ENCODE results near the gene KCNN3.

The KCNN3 gene

GRCh38 chr1:154813846-154814505 is 56.1 kb downstream of the KCNN3 start:
- DNase-seq: no peak

DNA sequence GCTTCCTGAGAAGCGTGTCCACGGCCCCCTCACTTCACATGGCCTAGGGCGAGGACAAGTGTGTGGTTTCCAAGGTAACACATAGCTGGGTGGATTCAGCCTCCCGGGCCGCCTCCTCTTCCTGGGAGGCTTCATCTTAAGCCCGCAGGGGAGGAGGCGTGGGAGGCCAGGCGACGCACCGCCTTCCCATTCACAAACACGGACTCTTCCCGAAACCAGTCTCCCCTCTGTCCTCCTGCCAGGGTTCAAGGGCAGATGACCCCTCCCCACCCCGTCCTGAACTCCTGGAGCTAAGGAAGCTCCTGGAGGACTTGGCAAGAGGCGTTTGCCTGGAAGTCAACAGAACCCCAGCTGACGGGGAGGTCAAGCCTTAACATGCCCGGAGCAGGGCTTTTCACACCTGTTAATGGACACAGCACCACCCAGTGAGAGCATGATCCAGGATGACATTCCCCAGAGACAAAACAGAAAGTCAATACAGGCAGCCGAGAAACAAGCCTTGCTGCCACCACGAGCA is 56.7 kb downstream of the KCNN3 start:
- DNase-seq: no peak

- no peak for DNase-seq
Observed at GRCh38 chr1:154812877-154813276, 57.2 kb downstream of the KCNN3 start.

DNA sequence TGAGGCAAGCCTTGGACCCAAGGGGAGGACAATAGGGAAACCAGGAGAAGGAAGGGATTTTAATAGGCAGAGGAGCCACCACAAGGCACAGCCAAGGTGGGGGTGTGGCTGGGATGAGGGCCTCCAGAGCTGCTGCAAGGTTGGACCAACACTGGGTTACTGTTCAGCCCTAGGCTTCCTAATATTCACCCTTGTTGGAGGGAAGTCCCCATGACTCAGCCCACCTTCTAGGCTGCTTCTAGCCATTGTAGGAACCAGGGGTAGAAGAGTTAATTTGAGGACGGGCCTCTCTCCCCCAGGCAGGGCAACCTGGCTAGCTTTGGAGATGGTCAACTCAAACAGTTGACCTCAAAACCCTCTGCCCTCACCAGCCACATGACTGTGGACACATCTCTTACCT is 59.5 kb downstream of the KCNN3 start:
- no peak for DNase-seq

DNA sequence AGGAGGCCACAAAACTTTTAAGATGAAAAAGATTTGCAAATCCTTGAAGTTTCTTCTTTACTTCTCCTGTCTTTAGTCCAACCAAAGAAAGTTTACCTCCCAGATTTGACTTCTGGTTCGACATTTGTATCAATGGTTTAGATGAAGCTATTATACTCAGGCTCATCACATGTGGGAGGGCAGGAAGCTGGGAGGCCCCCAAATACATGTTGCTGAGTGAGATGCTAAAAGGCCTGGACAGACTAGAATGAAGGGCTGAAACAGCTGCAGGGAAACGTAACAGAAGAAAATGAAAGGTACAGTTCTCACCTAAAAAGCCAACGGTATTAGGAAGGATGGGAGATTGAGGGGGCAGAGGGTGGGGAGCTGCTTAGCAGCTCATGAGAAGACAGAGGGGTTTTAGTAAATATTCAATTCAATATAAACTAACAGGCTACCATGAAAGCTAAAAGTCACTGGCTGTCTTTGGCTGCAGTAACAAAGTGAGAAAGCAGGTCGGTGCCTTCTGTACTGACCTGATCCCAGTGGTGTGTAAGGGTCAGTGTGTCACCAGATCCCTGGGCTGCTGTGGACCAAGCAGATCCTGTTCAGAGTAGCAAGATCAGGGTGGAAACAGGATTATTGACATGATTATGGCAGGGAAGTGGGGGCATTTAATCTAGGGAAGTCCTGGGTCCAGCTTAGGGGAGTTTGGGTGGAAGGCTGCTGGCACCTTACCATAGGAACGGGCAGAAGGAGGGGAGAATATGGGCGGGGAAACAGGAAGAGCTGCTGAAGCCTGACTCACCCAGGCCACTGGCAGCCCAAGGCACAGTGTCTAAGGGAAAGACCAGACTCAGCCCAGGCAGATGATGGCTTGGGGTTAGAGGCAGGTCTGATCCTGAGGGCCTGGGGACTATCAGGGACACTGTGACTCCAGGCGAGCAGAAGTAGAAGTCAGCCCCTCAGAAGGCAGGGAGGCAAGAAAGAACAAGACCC is 60.4 kb downstream of the KCNN3 start:
- DNase-seq: no peak

DNA sequence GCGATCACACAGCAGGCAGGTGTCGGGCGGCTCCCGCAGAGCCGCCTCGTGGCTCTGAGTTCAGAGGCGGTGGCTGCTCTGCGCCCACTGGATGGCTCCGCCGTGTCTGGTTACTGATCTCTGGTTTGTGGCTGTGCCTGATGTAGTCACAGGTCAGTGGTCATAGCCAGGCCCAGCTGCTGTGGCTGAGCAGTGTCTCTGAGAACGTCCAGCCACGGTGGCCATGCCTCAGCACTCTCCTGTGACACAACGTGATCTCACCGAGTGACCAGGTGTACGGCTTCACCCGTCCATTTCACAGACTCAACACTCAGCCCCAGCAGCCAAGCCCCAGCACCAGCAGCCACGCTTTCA is 61.2 kb downstream of the KCNN3 start:
- no peak for DNase-seq

GRCh38 chr1:154808261-154808908 is 61.7 kb downstream of the KCNN3 start:
- no peak for DNase-seq

DNA sequence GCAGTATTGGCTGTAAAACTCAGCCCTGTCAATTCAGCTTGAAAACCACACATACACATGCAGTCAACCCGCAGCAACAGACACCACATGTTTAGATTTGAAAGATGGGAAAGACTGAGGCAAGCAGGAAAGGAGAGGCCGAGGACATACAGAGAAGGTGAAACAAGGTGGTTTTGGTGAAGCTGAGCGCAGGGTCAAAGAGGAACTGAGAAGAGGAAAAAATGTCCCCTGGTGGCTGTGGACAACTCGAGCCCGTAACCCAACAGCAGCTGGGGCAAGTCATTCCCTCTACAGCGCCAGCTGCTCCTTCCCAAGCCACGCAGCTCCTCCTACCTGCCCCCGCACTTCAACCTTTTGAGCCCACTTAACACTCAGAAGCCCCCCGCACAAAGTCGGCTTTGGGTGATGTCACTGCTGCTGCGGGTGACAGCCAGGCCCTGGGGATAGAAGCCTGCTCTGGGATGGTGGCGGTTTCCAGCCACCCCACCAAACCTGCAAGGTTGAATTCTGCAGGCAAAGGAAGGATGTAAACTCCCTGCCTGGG is 63.0 kb downstream of the KCNN3 start:
- no peak for DNase-seq

DNA sequence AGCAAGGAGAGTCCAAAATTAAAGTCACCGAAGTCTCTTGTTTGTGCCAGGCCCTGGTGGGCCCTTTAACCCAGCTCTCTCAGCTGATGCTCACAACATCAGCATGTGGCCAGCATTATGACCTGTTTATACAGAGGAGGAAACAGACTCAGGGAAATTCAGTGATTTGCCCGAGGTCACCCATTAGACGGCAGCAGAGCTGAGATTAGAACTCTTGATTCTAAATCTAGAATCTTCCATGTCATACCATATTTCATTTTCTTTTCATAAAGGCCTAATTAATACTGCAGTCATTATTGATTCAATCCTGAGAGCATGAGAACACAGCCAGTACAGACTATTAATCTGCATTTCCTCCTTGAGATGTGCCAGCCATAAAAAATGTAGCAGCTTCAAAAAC is 63.7 kb downstream of the KCNN3 start:
- no peak for DNase-seq

- peak; percentile 68 for DNase-seq
Observed at GRCh38 chr1:154802982-154803920, 66.8 kb downstream of the KCNN3 start.

- DNase-seq: no peak
Observed at GRCh38 chr1:154802336-154802969, 67.6 kb downstream of the KCNN3 start.

DNA sequence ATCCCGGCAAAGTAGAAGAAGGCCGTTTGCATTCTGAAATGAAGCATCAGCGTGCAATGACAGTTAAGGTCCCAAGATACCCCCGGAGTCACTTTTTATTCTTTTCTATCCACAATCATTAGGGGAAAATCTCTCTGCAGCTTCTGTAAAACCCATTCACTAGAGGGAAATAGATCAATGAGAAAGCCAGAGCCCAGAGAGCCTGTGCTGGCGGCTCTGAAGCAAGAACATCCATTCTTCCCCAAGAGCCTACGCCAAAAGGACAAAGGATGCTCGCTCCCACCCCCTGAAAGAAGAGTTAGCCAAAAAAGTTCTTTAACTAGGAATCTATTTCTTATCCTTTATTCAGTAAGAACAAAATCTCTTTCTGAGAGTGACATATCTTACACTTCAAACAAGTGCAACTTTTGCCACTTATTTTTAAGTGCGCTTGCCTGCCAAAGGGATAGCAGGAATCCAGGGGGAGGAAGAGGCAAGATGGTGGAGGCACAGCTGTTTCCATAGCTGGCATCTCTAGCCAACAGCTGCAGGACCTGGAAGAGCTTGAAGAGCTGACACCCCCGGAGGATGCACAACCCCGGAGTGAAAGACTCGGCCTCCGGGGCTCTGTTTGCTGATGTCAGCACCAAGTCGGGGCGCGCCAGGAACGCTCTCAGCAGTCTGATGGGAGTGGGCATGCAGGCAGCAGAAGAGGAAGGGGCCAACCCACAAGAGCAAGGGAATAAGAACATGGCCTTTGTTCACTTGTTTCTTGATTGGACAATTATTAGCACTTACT is 68.7 kb downstream of the KCNN3 start:
- DNase-seq: peak; percentile 71

DNA sequence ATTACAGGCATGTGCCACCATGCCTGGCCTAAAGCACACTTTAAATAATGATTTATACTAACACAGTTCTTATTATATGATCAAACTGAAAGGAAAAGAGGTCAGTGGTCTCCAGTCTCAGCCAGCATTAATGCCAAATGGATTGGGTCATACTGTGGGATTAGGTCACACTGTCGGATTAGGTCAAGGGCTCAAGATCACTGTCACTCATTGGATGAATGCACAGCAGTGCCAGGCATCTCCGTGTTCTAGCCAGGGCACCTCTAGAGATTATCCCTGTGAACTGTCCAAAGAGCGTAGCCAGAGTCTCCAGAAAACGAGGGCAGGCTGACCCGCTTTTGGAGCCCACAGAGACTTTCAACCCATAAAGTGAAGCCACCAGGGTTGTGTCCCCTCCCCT is 70.9 kb downstream of the KCNN3 start:
- no peak for DNase-seq

DNA sequence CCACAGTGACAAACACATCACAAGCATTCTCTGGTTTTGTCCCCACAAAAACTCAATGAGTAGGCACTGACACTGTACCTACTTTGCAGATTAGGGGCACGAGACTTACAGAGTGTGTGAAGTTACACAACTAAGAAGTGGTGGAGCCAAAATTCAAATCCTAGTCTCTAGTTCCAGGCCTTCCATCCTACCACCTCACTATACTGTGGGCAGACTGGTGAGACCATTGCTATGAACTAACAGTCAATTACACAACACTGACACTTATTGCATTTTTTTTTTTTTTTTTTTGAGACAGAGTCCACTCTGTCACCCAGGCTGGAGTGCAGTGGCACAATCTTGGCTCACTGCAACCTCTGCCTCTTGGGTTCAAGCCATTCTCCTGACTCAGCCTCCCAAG is 71.4 kb downstream of the KCNN3 start:
- DNase-seq: no peak

DNA sequence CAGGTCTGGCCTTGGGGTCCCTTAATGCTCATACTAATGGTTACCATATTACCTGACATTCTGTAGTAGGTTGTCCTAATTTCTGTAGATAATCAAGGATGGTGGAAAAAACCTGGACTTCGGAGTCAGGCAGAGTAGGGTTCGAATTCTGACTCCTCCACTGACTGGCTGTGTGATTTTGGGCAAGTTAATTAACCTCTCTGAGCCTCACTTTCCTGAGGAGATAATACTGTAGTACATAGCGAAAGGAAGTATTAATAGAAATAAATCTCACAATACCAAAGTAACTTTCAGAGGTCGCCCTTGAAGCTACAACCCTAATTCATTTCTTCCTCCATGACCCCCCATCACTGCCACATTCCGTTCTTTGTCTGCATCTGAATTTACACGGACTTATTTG is 72.9 kb downstream of the KCNN3 start:
- DNase-seq: no peak

DNA sequence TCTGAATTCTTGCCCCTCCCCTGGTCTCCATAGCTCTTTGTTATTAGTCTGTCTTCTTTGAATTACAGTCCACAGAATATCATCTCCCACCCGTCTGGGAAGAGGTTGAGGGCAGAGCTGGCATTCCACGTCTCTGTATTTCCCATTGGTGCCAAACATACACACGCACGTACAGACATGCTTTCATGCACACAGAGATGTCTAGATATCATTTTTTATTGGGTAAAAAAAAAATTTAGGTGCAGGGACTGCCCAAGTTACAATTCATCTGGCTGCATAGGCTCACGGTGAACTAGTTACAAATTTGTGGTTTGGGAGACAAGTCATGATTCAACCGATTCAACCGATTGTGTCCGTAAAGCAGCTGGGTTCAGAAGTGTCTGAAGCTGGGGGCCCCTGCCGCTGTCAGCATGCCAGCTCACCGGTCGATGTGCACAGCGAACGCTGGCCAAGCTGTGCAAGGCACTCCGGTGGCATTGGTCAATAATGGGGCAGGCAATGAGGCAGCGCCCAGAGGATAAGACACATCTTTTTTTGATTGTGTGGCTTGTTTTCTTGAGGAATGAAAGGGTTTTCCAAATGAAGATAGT is 73.7 kb downstream of the KCNN3 start:
- DNase-seq: no peak

DNA sequence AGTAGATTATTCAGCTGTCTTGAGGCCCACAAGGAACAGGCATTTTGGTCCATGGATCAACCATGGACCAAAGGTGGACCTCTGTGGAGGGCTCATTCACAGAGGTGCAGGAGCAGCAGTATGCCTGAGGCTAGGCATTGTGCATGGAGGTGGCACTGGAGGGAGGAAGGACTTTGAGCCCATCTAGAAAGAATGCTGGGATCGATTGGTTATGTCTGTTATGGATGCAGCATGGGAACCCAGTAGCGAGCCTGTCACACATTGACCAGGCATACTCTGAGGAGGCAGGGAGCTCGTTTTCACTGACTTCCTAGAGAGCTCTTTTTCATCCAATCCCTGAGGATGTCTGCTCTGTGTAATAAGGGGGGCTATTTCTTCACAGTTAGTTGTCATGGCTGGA is 75.5 kb downstream of the KCNN3 start:
- no peak for DNase-seq

GRCh38 chr1:154793685-154794084 is 76.4 kb downstream of the KCNN3 start:
- no peak for DNase-seq

DNA sequence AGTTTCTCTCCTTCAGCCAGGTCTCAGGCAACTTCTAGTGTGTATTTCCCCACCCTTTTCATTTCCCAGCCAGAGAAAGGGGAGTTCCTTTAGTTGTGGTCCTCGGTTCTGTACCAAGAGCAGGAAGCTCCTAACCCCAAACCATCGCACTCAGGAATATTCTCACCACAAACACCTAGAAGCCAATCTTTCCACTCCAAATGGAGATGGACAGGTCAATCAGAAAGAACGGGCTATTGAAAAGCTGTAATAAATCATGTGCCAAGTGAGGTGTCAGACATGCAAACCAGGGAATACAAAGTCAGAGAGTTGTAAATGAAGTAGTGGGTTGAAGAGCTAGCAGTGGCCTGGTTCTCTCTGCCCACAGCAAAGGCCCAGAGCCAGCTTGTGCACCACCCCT is 77.2 kb downstream of the KCNN3 start:
- no peak for DNase-seq

Measured in femur (tissue), 1 donor.